NT2/D1 (cell line): ENCODE measurements around the gene MARS1.
A peak's percentile ranks its signal among the peaks of the same experiment; 100 is the strongest.

Experiments
- DNase-seq: peaks from one replicate; pipeline ENCODE4 v3.0.0-alpha.2; 2011; ENCODE audit warnings: low read depth, low spot score
- H3K27me3 ChIP-seq: 2 replicates; pipeline ENCODE4 v1.6.0; 2011; ENCODE audit warnings: mild to moderate bottlenecking; ENCODE audit not compliant: insufficient read length, insufficient read depth
- H3K36me3 ChIP-seq: 2 replicates; pipeline ENCODE4 v1.6.1; 2011; ENCODE audit warnings: mild to moderate bottlenecking, low read length, mixed read lengths; ENCODE audit not compliant: insufficient read depth, insufficient read length
- H3K4me1 ChIP-seq: 2 replicates; pipeline ENCODE4 v1.5.1; 2011; ENCODE audit not compliant: insufficient read depth, insufficient read length
- H3K4me3 ChIP-seq: 2 replicates; pipeline ENCODE4 v1.5.1; 2011; ENCODE audit warnings: low read depth; ENCODE audit not compliant: insufficient read length
- H3K9ac ChIP-seq: 2 replicates; pipeline ENCODE4 v1.6.0; 2011; ENCODE audit warnings: low read depth; ENCODE audit not compliant: insufficient read length
- H3K9me3 ChIP-seq: 2 replicates; pipeline ENCODE4 v1.5.1; 2011; ENCODE audit warnings: mild to moderate bottlenecking, low read length; ENCODE audit not compliant: insufficient read depth
- SUZ12 ChIP-seq: IDR thresholded peaks from 2 replicates; pipeline ENCODE4 v1.6.1; 2011; ENCODE audit not compliant: insufficient read length, insufficient read depth; ENCODE audit errors: extremely low read depth
- YY1 ChIP-seq: IDR thresholded peaks from 2 replicates; pipeline ENCODE4 v1.6.1; 2011; ENCODE audit not compliant: insufficient read length, insufficient read depth
- ZNF274 ChIP-seq: IDR thresholded peaks from 2 replicates; pipeline ENCODE4 v1.6.1; 2011; ENCODE audit warnings: mild to moderate bottlenecking, low read depth, low read length

The MARS1 gene

DNA sequence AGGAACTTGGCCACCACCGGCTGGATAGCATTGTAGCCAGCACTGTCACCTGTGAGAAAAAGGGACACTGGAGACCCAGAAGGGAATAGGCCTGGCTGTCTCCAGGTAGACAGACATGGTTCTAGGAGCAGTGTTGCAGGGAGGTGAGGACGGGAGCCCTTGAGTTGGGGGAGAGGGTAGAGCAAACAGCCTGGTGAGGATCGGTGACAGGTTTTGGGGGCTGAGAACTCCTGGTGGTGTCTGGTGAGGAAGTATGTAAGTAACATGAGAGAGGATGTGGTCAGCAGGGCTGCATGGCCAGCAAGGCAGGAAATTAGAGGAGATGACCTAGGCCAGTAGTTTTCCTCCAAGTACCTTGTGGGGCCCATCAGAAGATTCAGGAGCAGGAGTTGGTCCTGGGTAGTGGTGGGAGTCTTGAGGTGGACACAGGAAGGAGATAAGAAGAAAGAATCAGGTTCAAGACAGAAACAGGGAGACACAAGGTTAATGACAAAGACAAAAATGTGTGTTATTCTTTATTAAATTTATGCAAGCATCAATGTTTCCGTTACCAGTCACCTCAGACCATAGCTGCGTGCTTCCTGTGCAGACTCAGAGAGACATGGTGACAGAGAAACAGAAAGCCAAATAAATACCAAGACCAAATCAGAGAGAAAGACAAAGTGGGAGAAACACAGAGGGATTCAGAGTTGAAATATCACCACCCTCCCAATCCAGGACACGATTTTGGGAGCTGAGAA, 8.3 kb upstream of the MARS1 start, which contains the start of gene ARHGAP9:
TSS of gene ARHGAP9 (minus strand) at position 491 of the 740 bp plus-strand sequence. CDS start at position 31, 460 bp downstream.
- H3K9me3 ChIP-seq = no peaks in the 10 kb centered on the region
- no peak within 1 kb of the TSS for H3K9ac ChIP-seq
- H3K27me3 ChIP-seq = peaks cover 35% of the 10 kb centered on the region
- TF ChIP-seq ZNF274 = no peak
- TF ChIP-seq YY1 = no peak
- no peak for TF ChIP-seq SUZ12
- no peak for DNase-seq
- no peaks in the 10 kb centered on the region for H3K36me3 ChIP-seq
- no peak within 1 kb of the TSS for H3K4me3 ChIP-seq
- H3K4me1 ChIP-seq = peaks cover 12% of the 10 kb centered on the region

- Histone ChIP-seq H3K4me3 (no peak overlapping the region), H3K9me3 (no peaks in the 10 kb centered on the region), H3K4me1 (peaks cover 6% of the 10 kb centered on the region), H3K9ac (no peak overlapping the region), H3K36me3 (no peaks in the 10 kb centered on the region), H3K27me3 (peaks cover 13% of the 10 kb centered on the region)
- no peak for DNase-seq
- TF ChIP-seq SUZ12 = no peak
- TF ChIP-seq YY1 = no peak
- no peak for TF ChIP-seq ZNF274
Observed at GRCh38 chr12:57481671-57482070, 6.2 kb upstream of the MARS1 start.

GRCh38 chr12:57483466-57483865, 4.4 kb upstream of the MARS1 start:
- Histone ChIP-seq H3K4me3 (no peak overlapping the region), H3K4me1 (peaks cover 4% of the 10 kb centered on the region), H3K27me3 (no peaks in the 10 kb centered on the region), H3K9ac (no peak overlapping the region), H3K36me3 (peaks cover under 1% of the 10 kb centered on the region), H3K9me3 (no peaks in the 10 kb centered on the region)
- no peak for DNase-seq
- TF ChIP-seq SUZ12 (no peak), YY1 (no peak), ZNF274 (no peak)

DNA sequence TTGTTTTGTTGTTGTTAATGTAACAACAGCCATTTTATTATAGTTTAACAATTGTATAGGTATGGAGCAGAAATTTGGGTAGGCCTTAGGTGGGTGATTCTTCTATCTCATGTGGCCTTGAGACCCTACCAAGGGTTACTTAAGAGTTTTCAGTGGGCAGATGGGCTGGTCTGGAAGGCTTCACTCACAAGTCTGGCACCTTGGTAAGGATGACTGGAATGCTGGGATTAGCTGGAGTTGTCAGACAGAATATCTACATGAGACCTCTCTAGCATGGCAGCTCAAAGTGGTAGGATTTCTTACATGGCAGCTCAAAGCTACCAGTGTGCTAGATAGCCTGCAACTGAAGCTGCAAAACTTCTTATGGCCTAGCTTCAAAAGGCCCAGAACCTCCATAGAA, 2.2 kb upstream of the MARS1 start:
- H3K4me3 ChIP-seq = no peak overlapping the region
- H3K9me3 ChIP-seq = no peaks in the 10 kb centered on the region

DNA sequence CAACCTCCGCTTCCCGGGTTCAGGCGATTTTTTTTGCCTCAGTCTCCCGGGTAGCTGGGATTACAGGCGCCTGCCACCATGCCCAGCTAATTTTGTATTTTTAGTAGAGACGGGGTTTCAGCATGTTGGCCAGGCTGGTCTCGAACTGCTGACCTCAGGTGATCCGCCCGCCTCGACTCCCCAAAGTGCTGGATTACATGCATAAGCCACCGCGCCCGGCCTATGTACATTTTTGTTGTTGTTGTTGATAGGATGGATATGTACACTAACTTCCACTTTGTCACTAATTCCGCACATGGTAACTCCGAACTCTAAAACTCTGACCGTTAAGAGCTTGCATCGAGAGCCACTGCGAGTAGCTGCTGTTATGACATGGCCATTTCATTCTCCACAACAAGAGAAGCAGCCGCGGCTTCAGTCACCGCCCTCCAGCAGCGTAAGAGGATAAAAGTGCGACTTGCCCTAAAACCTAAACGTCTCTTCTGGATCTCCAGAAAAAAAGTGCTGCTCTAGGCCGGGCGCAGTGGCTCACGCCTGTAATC, 742 bp upstream of the MARS1 start:
- H3K4me3 ChIP-seq = no peak overlapping the region
- H3K27me3 ChIP-seq = no peaks in the 10 kb centered on the region
- DNase-seq = no peak
- H3K9ac ChIP-seq = no peak overlapping the region
- TF ChIP-seq SUZ12 = no peak
- no peak for TF ChIP-seq ZNF274
- no peak for TF ChIP-seq YY1
- H3K36me3 ChIP-seq = peaks cover 35% of the 10 kb centered on the region
- no peaks in the 10 kb centered on the region for H3K9me3 ChIP-seq
- H3K4me1 ChIP-seq = peaks cover 9% of the 10 kb centered on the region

More for the DNA sequence above, 2.2 kb upstream of the MARS1 start:
- DNase-seq = no peak
- Histone ChIP-seq H3K36me3 (peaks cover 23% of the 10 kb centered on the region), H3K27me3 (no peaks in the 10 kb centered on the region), H3K9ac (no peak overlapping the region), H3K4me1 (peaks cover 11% of the 10 kb centered on the region)
- TF ChIP-seq YY1 (no peak), SUZ12 (no peak), ZNF274 (no peak)

DNA sequence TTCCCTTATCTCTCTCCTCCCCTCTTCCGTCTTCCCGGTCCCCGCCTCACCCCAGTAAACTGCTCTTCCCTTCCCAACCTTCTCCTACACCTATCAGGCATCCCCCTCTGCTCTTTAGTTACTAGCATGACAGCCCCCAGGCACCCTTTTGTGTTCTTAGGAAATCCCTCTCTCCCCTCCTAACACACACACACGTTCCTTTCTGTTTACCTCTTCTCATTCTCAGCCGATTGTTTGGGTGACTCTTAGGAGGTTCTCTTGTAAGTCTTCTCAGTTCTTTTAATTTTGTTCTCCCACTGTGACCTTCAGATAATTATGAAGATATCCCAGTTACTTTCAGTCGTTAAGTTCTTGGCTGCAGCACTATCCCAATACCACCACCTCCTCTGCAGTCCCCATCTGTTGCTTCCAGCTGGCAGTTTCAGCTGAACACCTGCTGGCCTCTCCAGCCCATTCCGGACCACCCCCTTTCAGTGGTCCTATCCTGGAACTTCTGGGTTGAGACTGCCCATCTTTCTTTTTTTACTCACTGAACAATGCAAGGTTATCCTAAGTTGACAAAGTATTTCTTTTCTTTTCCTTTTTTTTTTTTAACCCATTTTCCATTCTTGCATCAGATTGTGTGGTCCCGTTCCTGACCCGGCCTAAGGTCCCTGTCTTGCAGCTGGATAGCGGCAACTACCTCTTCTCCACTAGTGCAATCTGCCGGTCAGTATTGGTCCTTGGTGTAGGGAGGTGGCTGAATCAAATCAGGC, 711 bp downstream of the MARS1 start:
- H3K4me3 ChIP-seq = peak overlapping the region; percentile 98
- H3K27me3 ChIP-seq = no peaks in the 10 kb centered on the region
- peaks cover 45% of the 10 kb centered on the region for H3K36me3 ChIP-seq
- H3K9ac ChIP-seq = peak overlapping the region; percentile 99
- TF ChIP-seq SUZ12 (no peak), ZNF274 (no peak), YY1 (no peak)
- DNase-seq = no peak
- no peaks in the 10 kb centered on the region; the same call in 1 of the 2 replicates for H3K9me3 ChIP-seq
- peaks cover 9% of the 10 kb centered on the region for H3K4me1 ChIP-seq
